ENCODE data around the gene WDPCP.

WDPCP gene

GRCh38 chr2:63099032-63099431 lies 489.2 kb downstream of the WDPCP start:
- TF ChIP-seq CTCF (IDR thresholded peaks at IDR 0.05; ENCODE audit: insufficient read depth, low read depth, low read length, missing control alignments): no peak
- DNase-seq (ENCODE audit: low read depth): no peak
- no peak overlapping the region for H3K4me3 ChIP-seq (ENCODE audit: low read depth, low read length)

- H3K4me3 ChIP-seq (ENCODE audit: low read depth, low read length): no peak overlapping the region
- TF ChIP-seq CTCF (IDR thresholded peaks at IDR 0.05; ENCODE audit: insufficient read depth, low read depth, low read length, missing control alignments): no peak
- no peak for DNase-seq (ENCODE audit: low read depth)
Measured at GRCh38 chr2:63096491-63096890, 491.8 kb downstream of the WDPCP start.

- no peak overlapping the region for H3K4me3 ChIP-seq (ENCODE audit: low read depth, low read length)
- no peak for DNase-seq (ENCODE audit: low read depth)
- no peak for TF ChIP-seq CTCF (IDR thresholded peaks at IDR 0.05; ENCODE audit: insufficient read depth, low read depth, low read length, missing control alignments)
Measured at GRCh38 chr2:63093502-63093901, 494.8 kb downstream of the WDPCP start.

GRCh38 chr2:63092857-63093256 lies 495.4 kb downstream of the WDPCP start:
- H3K4me3 ChIP-seq (ENCODE audit: low read depth, low read length): no peak overlapping the region
- no peak for TF ChIP-seq CTCF (IDR thresholded peaks at IDR 0.05; ENCODE audit: insufficient read depth, low read depth, low read length, missing control alignments)
- no peak for DNase-seq (ENCODE audit: low read depth)

- no peak for TF ChIP-seq CTCF (IDR thresholded peaks at IDR 0.05; ENCODE audit: insufficient read depth, low read depth, low read length, missing control alignments)
- DNase-seq (ENCODE audit: low read depth): no peak
- H3K4me3 ChIP-seq (ENCODE audit: low read depth, low read length): no peak overlapping the region
Measured at GRCh38 chr2:63092401-63092800, 495.9 kb downstream of the WDPCP start.

GRCh38 chr2:63086687-63087086 lies 501.6 kb downstream of the WDPCP start:
- no peak for DNase-seq (ENCODE audit: low read depth)
- no peak overlapping the region for H3K4me3 ChIP-seq (ENCODE audit: low read depth, low read length)
- TF ChIP-seq CTCF (IDR thresholded peaks at IDR 0.05; ENCODE audit: insufficient read depth, low read depth, low read length, missing control alignments): no peak

- H3K4me3 ChIP-seq (ENCODE audit: low read depth, low read length): no peak overlapping the region
- TF ChIP-seq CTCF (IDR thresholded peaks at IDR 0.05; ENCODE audit: insufficient read depth, low read depth, low read length, missing control alignments): no peak
- no peak for DNase-seq (ENCODE audit: low read depth)
Measured at GRCh38 chr2:63081404-63081803, 506.9 kb downstream of the WDPCP start.

Data from GM12865 (cell line).